Smooth muscle cell (in vitro differentiated cells): Measurements from ENCODE around the gene DEF6. TPM values are rescaled to one million over a fixed set of nuclear protein-coding genes. Genes with fewer than 3 reads are reported as not detected.
A peak's percentile ranks its signal among the peaks of the same experiment; 100 is the strongest.

ENCODE experiments used
- DNase-seq: peaks from one replicate; lab custom pipeline; 2025; ENCODE audit not compliant: unreplicated experiment; lab: John Stamatoyannopoulos, UW
- H2AFZ ChIP-seq: fragments of 200-600 bp; sonication (generic); 2 replicates; pipeline ENCODE4 v1.6.0; 2016; ENCODE audit warnings: antibody characterized with exemption, low read depth, mild to moderate bottlenecking
- H3F3A ChIP-seq: fragments of 200-600 bp; sonication (generic); 2 replicates; pipeline ENCODE4 v1.6.0; 2017; ENCODE audit warnings: antibody characterized with exemption, low read depth
- H3K27ac ChIP-seq: fragments of 200-600 bp; sonication (generic); 2 replicates; pipeline ENCODE4 v1.5.1; 2016; ENCODE audit warnings: low read depth, mild to moderate bottlenecking
- H3K27me3 ChIP-seq: fragments of 200-600 bp; sonication (generic); 2 replicates; pipeline ENCODE4 v1.6.1; 2016; ENCODE audit warnings: low read depth, mild to moderate bottlenecking
- H3K36me3 ChIP-seq: fragments of 200-600 bp; sonication (generic); 2 replicates; pipeline ENCODE4 v1.5.1; 2016; ENCODE audit warnings: low read depth
- H3K4me1 ChIP-seq: fragments of 200-600 bp; sonication (generic); 2 replicates; pipeline ENCODE4 v1.5.1; 2016; ENCODE audit warnings: low read depth
- H3K4me2 ChIP-seq: fragments of 200-600 bp; sonication (generic); 2 replicates; pipeline ENCODE4 v1.6.0; 2016; ENCODE audit warnings: mild to moderate bottlenecking
- H3K4me3 ChIP-seq: fragments of 200-600 bp; sonication (generic); 2 replicates; pipeline ENCODE4 v1.5.1; 2016; ENCODE audit warnings: mild to moderate bottlenecking
- H3K79me2 ChIP-seq: fragments of 200-600 bp; sonication (generic); 2 replicates; pipeline ENCODE4 v1.6.0; 2016; ENCODE audit warnings: low read depth, mild to moderate bottlenecking
- H3K9ac ChIP-seq: fragments of 200-600 bp; sonication (generic); 2 replicates; pipeline ENCODE4 v1.6.0; 2016; ENCODE audit warnings: low read depth
- H3K9me3 ChIP-seq: fragments of 200-600 bp; sonication (generic); replicated peaks from 2 replicates; pipeline ENCODE4 v1.5.1; 2016; ENCODE audit warnings: low read depth
- H4K20me1 ChIP-seq: fragments of 200-600 bp; sonication (generic); 2 replicates; pipeline ENCODE4 v1.6.0; 2016; ENCODE audit warnings: low read depth
- WGBS: methylation state at CpG from one replicate; pipeline ENCODE4 v1.1.7; 2016; ENCODE audit warnings: low lambda C conversion rate; 5-methylcytosine and 5-hydroxymethylcytosine counted together
- polyA plus RNA-seq: library from polyadenylated mRNA; unstranded; fragments of >200 nt; fragmentation: Nextera tagmentation; extraction: Ambion mirVana; gene quantifications from 2 replicates; pipeline ENCODE4 v1.2.1, GENCODE V29; 2016
- total RNA-seq: library from RNA; depleted of rRNA; stranded (reverse); fragments of >200 nt; gene quantifications from 2 replicates; pipeline ENCODE4 v1.2.3, GENCODE V29; 2014
- TF ChIP-seq, protein P1 (sequence below): fragments of 200-600 bp; sonication (generic); IDR thresholded peaks from 2 replicates; pipeline ENCODE4 v1.5.1; 2017; ENCODE audit warnings: borderline replicate concordance, mild to moderate bottlenecking, antibody characterized with exemption; ENCODE audit not compliant: insufficient read depth, poor library complexity, severe bottlenecking

The DEF6 gene
- total and polyA plus RNA-seq, 2 experiments from 2014 or later, result 2.8 to 3.6 TPM

DNA sequence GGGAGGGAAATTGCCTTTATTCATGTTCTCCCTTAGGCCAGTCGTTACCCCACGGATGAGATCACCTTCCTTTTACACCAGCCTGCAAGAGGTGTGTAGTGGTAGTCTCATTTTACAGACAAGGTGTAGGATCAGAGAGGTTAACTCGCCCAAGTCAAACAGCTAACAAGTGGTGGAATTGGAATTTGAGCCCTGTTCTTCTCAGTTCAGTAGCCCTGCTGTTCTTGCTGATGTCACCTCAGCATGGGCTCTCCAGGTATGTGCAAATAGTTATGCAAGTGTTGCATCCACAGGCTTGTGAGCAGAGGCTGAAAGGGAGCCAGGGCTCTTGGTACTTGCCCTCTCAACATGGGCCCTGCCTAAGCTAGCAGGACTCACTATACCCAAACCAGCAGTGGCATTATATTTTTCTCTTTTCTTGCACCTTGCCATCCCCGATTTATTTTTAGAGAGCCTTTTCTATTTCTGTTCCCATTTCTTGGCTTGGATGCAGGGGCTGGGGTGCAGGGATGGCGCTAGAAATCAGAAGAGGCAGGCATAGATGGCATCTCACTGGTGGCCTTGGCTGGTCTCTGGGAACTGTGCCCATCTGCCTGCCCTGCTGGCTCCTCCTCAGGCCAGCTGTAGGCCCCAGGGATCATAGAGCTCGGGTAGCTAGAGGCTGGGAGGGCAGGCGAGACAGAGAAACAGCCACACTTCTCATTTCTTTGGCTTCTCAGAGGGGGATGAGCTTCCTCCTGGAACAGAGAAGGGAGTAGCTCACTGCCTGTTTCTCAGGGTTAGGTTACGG, 62.9 kb downstream of the DEF6 start:
- no peaks in the 10 kb centered on the region for H3K9me3 ChIP-seq
- TF ChIP-seq, protein P1, sequence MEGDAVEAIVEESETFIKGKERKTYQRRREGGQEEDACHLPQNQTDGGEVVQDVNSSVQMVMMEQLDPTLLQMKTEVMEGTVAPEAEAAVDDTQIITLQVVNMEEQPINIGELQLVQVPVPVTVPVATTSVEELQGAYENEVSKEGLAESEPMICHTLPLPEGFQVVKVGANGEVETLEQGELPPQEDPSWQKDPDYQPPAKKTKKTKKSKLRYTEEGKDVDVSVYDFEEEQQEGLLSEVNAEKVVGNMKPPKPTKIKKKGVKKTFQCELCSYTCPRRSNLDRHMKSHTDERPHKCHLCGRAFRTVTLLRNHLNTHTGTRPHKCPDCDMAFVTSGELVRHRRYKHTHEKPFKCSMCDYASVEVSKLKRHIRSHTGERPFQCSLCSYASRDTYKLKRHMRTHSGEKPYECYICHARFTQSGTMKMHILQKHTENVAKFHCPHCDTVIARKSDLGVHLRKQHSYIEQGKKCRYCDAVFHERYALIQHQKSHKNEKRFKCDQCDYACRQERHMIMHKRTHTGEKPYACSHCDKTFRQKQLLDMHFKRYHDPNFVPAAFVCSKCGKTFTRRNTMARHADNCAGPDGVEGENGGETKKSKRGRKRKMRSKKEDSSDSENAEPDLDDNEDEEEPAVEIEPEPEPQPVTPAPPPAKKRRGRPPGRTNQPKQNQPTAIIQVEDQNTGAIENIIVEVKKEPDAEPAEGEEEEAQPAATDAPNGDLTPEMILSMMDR, result no peak
- WGBS, result 76% methylated on average over 8 of the region's 8 CpGs
- H3K36me3 ChIP-seq, result no peaks in the 10 kb centered on the region
- H3K4me1 ChIP-seq, result peaks cover 29% of the 10 kb centered on the region
- H4K20me1 ChIP-seq, result no peaks in the 10 kb centered on the region
- peaks cover 24% of the 10 kb centered on the region for H3F3A ChIP-seq
- H3K4me2 ChIP-seq, result peak overlapping the region; percentile 52
- peak overlapping the region; percentile 75 for H3K27ac ChIP-seq
- no peak overlapping the region for H3K9ac ChIP-seq
- H2AFZ ChIP-seq, result no peak overlapping the region
- peaks cover 62% of the 10 kb centered on the region for H3K79me2 ChIP-seq
- no peak overlapping the region for H3K4me3 ChIP-seq
- DNase-seq, result no peak
- no peaks in the 10 kb centered on the region for H3K27me3 ChIP-seq

DNA sequence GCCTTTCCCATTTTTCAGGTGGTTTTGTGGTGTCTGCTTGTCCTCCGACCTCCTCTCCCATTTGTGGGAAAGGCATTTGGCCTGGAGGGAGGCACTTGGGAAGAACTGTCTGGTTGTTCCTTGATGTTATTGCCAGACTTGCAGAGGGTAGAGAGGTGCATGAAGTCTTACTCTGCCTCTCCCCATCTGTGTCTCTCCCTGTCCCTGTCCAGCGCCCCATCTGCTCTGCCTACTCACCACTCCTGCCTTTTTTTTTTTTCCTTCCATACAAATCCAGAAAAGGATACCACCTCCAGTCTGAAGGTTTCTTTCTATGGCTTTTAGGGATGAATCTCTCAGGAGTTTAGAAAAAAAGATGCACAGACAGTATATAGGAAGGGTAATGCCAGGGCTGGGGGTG, 64.6 kb downstream of the DEF6 start:
- no peaks in the 10 kb centered on the region for H3K9me3 ChIP-seq
- no peak for DNase-seq
- peaks cover 55% of the 10 kb centered on the region for H3K79me2 ChIP-seq
- H3K27ac ChIP-seq, result peak overlapping the region; percentile 87
- no peaks in the 10 kb centered on the region for H4K20me1 ChIP-seq
- H3K36me3 ChIP-seq, result no peaks in the 10 kb centered on the region
- no peak overlapping the region for H3K4me3 ChIP-seq
- H2AFZ ChIP-seq, result no peak overlapping the region
- TF ChIP-seq, protein P1, result no peak
- no peak overlapping the region for H3K9ac ChIP-seq
- H3K27me3 ChIP-seq, result no peaks in the 10 kb centered on the region
- WGBS, result 75% methylated on average over 2 of the region's 2 CpGs
- H3F3A ChIP-seq, result peaks cover 31% of the 10 kb centered on the region
- peaks cover 29% of the 10 kb centered on the region for H3K4me1 ChIP-seq
- H3K4me2 ChIP-seq, result peak overlapping the region; percentile 50

DNA sequence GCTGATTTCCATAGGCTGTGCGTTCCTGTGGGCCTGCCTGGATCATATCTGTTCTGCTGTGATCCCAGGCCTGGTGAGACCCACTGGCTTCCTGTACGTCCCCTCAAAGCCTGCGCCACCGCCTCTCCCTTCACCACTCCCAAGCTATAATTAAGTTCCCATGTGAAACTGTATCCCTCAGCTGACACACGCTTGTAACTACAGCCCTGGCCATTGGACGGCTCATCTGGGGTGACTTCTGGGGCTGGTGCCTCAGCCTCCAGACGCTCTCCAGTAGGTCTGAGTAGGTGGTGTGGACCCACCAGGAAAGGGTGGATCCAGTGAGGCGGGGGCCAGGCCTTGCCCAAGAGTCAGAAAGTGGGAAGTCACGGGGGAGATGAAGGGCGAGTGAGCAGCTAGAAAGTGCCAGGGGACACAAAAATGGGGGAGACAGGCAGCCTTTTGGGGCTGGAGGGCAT, 65.7 kb downstream of the DEF6 start:
- TF ChIP-seq, protein P1, result no peak
- no peaks in the 10 kb centered on the region for H3K9me3 ChIP-seq
- peaks cover 30% of the 10 kb centered on the region for H3K4me1 ChIP-seq
- no peaks in the 10 kb centered on the region for H4K20me1 ChIP-seq
- H2AFZ ChIP-seq, result no peak overlapping the region
- DNase-seq, result peak; percentile 10
- peak overlapping the region; percentile 87 for H3K27ac ChIP-seq
- 11% methylated on average over 10 of the region's 10 CpGs for WGBS
- peak overlapping the region; percentile 72 for H3K4me2 ChIP-seq
- H3K36me3 ChIP-seq, result no peaks in the 10 kb centered on the region
- peaks cover 50% of the 10 kb centered on the region for H3K79me2 ChIP-seq
- no peak overlapping the region for H3K4me3 ChIP-seq
- H3K9ac ChIP-seq, result peak overlapping the region; percentile 21
- H3F3A ChIP-seq, result peaks cover 37% of the 10 kb centered on the region
- no peaks in the 10 kb centered on the region for H3K27me3 ChIP-seq
